Peyer's patch (tissue), 4 donors: ENCODE results near the gene TCF12.

ENCODE experiments used
- CTCF ChIP-seq, 6 experiments: fragments of 450-650 bp in 4 of 6; fragments of 200-600 bp in 2 of 6; sonication (generic) in 1 of 6; IDR thresholded peaks; one replicate each; pipeline ENCODE4 v1.5.1; 2017 to 2019; ENCODE audit warnings: antibody characterized with exemption in 6 of 6, mild to moderate bottlenecking in 3 of 6, moderate library complexity in 1 of 6
- POLR2A ChIP-seq, 2 donors: fragments of 450-650 bp; IDR thresholded peaks; one replicate each; pipeline ENCODE4 v1.5.1; 2017; ENCODE audit warnings: antibody characterized with exemption in 2 of 2, mild to moderate bottlenecking in 2 of 2, moderate library complexity in 2 of 2

DNA sequence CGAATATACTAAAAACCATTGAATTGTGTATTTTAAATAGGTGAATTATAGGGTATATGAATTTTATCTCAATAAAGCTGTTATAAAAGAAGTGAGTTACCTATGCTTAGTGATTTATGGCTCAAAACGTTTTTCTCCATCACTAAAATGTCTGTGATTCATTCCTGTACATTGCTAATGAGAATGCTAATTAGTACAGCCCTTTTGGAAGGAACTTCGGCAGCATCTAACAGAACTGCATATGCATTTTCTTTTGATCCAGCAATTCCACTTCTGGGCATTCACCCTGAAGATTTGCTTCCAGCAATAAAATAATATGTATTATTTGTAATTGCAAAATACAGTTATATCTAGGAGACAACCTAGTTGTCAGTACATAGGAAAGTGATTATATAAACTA is 53.6 kb downstream of the TCF12 start:
- TF ChIP-seq CTCF (IDR thresholded peaks at IDR 0.05) (no peak), POLR2A (IDR thresholded peaks at IDR 0.05) (no peak)
